ENCODE results near the gene PRR4. TPM values are rescaled to one million over a fixed set of nuclear protein-coding genes. Genes with fewer than 3 reads are reported as not detected.

PRR4 gene, protein sequence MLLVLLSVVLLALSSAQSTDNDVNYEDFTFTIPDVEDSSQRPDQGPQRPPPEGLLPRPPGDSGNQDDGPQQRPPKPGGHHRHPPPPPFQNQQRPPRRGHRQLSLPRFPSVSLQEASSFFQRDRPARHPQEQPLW
- 1 to 10 TPM in 3 of 4 donors, under 1 TPM in 1; 0.68 to 4.4 (median 1.4) TPM for total RNA-seq
- 1 to 10 TPM in 2 of 3 donors, not detected in 1; 1.2 to 2.8 TPM for polyA plus RNA-seq

DNA sequence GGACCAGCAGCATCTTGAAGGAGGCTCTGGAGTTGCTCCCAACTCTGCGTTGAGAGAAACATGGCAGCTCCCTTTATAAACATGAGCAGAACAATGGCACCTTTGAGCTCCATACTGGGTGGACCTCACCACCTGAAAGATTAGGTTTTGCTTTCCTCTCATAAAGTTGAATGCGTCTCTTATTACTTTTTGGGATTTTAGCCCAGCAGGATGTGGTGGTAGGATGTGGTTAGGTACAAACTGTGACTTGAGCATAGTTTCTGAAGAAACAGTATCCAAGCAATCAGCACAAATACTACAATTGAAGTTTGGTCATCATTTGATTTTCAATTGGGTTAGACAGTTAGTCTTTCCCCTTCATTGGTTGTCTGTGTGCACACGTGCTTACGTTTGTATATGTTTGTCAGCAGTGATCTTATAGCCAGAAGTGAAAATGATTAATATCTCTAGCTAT, at the start of gene PRR4:
Gene PRR4 (minus strand): TSS at position 51 of the 454 bp plus-strand sequence. CDS start 38 bp downstream, at position 13.
- TF ChIP-seq POLR2A (IDR thresholded peaks at IDR 0.05) (no peak), EP300 (IDR thresholded peaks at IDR 0.05) (no peak), POLR2AphosphoS5 (IDR thresholded peaks at IDR 0.05) (no peak)
- TF ChIP-seq, protein P1, sequence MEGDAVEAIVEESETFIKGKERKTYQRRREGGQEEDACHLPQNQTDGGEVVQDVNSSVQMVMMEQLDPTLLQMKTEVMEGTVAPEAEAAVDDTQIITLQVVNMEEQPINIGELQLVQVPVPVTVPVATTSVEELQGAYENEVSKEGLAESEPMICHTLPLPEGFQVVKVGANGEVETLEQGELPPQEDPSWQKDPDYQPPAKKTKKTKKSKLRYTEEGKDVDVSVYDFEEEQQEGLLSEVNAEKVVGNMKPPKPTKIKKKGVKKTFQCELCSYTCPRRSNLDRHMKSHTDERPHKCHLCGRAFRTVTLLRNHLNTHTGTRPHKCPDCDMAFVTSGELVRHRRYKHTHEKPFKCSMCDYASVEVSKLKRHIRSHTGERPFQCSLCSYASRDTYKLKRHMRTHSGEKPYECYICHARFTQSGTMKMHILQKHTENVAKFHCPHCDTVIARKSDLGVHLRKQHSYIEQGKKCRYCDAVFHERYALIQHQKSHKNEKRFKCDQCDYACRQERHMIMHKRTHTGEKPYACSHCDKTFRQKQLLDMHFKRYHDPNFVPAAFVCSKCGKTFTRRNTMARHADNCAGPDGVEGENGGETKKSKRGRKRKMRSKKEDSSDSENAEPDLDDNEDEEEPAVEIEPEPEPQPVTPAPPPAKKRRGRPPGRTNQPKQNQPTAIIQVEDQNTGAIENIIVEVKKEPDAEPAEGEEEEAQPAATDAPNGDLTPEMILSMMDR (IDR thresholded peaks at IDR 0.05), result no peak
- intact Hi-C loops (cut with DNase I), result no loop called here

DNA sequence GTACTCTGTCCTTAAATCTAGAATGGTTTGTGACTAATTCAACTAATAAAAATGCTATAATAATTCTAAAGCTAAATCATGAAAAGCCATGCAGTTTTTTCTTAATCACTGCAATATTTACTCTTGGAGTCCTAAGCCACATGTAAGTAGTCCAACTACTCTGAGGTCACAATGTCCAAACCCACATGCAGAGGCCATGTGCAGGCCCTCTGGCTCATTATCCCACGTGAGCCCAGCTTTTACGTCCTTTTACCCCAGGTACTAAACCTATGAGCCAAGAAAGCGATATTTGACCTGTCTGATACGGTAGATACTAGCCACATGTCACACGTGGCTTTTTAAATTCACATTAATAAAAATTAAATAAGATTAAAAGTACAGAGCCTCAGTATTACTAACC, 47.6 kb upstream of the PRR4 start:
- H3K27ac ChIP-seq, result no peak overlapping the region
- 95 to 96% methylated on average over 5 of the region's 5 CpGs for WGBS, 2 donors
- H3K4me3 ChIP-seq, result no peak overlapping the region
- H3K36me3 ChIP-seq, result no peaks in the 10 kb centered on the region
- intact Hi-C loops (cut with DNase I), result no loop called here
- DNase-seq, result no peak
- TF ChIP-seq, protein P1 (IDR thresholded peaks at IDR 0.05), result no peak
- no peak for TF ChIP-seq POLR2A (IDR thresholded peaks at IDR 0.05)
- TF ChIP-seq EP300 (IDR thresholded peaks at IDR 0.05), result no peak
- no peak for TF ChIP-seq POLR2AphosphoS5 (IDR thresholded peaks at IDR 0.05)
- no peaks in the 10 kb centered on the region for H3K9me3 ChIP-seq
- H3K4me1 ChIP-seq, result no peaks in the 10 kb centered on the region
- no peaks in the 10 kb centered on the region for H3K27me3 ChIP-seq

More for the DNA sequence above, at the start of gene PRR4:
- DNase-seq, result no peak
- 85 to 92% methylated on average over 4 of the region's 4 CpGs for WGBS, 2 donors
- Histone ChIP-seq H3K27ac (no peak within 1 kb of the TSS), H3K9me3 (no peaks in the 10 kb centered on the region), H3K27me3 (no peaks in the 10 kb centered on the region), H3K4me1 (no peaks in the 10 kb centered on the region), H3K4me3 (no peak within 1 kb of the TSS), H3K36me3 (peaks cover 0 to 25% (median 0%) of the 10 kb centered on the region in 4 donors)

DNA sequence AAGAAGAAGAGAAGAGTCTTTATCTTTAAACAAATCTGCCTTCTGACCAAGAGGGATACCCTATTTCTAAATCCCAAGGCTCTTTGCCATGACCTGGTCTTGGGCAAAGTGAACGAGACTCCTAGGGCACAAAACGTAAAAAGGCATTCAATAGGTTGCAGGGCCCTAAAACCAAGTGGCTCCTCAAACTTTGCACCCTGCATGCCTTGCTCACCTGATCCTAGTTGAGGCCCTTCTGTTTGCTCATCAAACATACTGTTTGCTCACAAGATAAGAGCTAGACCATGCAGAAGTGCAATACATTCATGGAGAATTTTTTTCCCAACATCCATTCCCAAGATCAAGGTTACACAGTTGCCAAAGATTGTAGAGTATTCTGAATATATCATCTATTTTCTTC, 42.7 kb upstream of the PRR4 start:
- intact Hi-C loops (cut with DNase I), result no loop called here
- H3K9me3 ChIP-seq, result no peaks in the 10 kb centered on the region
- no peak for TF ChIP-seq POLR2A (IDR thresholded peaks at IDR 0.05)
- no peak for TF ChIP-seq EP300 (IDR thresholded peaks at IDR 0.05)
- TF ChIP-seq, protein P1 (IDR thresholded peaks at IDR 0.05), result no peak
- TF ChIP-seq POLR2AphosphoS5 (IDR thresholded peaks at IDR 0.05), result no peak
- WGBS, 2 donors, result 18 to 80% methylated on average over 2 of the region's 2 CpGs
- DNase-seq, result no peak
- H3K4me1 ChIP-seq, result no peaks in the 10 kb centered on the region
- H3K27ac ChIP-seq, result no peak overlapping the region
- no peak overlapping the region for H3K4me3 ChIP-seq
- H3K27me3 ChIP-seq, result no peaks in the 10 kb centered on the region
- H3K36me3 ChIP-seq, result no peaks in the 10 kb centered on the region

DNA sequence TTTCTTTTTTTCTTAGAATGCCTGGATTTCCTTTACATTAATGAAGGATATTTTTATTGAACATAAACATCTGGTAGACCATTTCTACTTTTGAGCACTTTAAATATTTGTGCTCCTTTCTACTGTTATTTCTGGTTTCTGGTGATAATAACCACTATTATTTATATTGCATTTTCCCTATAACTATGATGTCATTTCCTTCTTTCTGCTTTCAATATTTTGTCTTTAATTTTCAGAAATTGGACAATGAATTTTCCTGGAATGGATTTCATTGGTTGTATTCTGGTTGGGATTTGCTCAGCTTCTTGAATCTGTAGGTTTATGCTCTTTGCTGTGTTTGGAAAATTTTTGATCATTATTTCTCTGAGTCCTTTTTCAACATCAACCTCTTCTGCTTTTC, 40.0 kb upstream of the PRR4 start:
- Histone ChIP-seq H3K27me3 (no peaks in the 10 kb centered on the region), H3K9me3 (no peaks in the 10 kb centered on the region), H3K4me1 (no peaks in the 10 kb centered on the region), H3K4me3 (no peak overlapping the region), H3K27ac (no peak overlapping the region), H3K36me3 (no peaks in the 10 kb centered on the region)
- DNase-seq, result no peak
- intact Hi-C loops (cut with DNase I), result no loop called here
- TF ChIP-seq POLR2AphosphoS5 (IDR thresholded peaks at IDR 0.05) (no peak), POLR2A (IDR thresholded peaks at IDR 0.05) (no peak), EP300 (IDR thresholded peaks at IDR 0.05) (no peak)
- TF ChIP-seq, protein P1 (IDR thresholded peaks at IDR 0.05), result no peak

All from sigmoid colon (tissue), 7 donors.